C4-2B (cell line): ENCODE data around the gene GAB3.
A peak's percentile ranks its signal among the peaks of the same experiment; 100 is the strongest.

Source experiments
- H3K27ac ChIP-seq: fragments of 450-650 bp; 2 replicates; pipeline ENCODE4 v1.5.1; 2017
- CTCF ChIP-seq: fragments of 450-650 bp; conservative IDR thresholded peaks from 2 replicates; pipeline ENCODE4 v1.5.1; 2017; ENCODE audit warnings: mild to moderate bottlenecking
- ZFX ChIP-seq: fragments of 450-650 bp; IDR thresholded peaks from 2 replicates; pipeline ENCODE4 v1.6.1; 2017

The GAB3 gene

GRCh38 chrX:154750301-154751202, at the start of gene GAB3:
Gene GAB3 (minus strand): TSS chrX:154751077. CDS start chrX:154751025, 52 bp downstream.
- H3K27ac ChIP-seq: no peak within 1 kb of the TSS
- TF ChIP-seq ZFX (no peak), CTCF (no peak)

DNA sequence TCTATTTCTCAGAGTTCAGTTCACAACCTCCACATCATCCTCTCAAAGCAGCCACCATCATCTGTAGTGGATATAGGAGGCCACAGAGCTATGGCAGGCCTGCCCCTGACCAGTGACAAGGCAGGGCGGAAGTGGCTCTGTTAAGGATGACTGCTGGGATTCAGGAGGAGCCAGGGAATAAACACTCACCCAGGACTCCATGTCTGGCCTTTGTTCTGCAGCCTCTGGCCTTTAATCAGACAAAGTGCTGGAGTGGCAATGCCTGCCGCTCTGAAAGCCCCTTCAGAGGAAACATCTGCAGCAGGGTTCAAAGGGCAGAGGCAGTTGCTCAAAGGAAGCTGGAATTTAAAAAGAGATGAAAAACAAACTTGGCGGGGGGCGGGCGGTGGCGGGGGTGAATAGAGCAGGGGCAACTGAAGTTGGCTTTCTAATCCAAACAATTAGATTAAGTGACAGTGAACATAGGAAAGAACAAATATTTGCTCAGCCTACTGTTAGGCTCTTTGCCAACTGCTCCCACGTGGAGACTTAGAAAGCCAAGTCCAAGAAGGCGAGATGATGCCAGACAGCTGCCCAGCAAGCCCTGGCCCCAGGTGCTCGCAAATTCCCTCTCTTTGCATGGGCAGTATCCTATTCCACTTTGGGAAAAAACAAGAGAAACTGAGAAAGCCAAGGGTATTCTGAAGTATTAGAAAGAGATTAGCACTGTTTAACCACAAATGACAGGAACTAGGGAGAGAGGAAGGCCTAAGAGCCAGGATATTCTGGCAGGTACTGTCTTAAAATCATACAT, 48.9 kb upstream of the GAB3 start:
- TF ChIP-seq ZFX: no peak
- no peak for TF ChIP-seq CTCF
- H3K27ac ChIP-seq: peak overlapping the region; percentile 50

DNA sequence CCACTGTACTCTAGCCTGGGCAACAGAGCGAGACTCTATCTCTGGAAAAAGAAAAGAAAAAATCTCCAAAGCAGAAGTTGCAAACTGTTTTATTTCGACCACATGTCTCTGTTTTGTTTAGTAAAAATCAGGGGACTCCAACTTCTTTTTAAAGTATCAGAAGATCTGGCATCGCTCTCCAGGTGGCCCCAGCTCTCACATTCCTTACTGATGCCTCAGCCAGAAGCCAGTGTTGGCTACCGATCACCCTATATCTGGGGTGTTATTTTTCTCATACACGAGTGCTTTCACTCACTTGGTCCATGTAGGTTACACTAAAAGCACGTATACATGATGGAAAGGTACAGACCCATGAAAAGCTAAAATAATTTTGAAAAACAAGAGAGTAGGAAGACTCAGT, 46.1 kb upstream of the GAB3 start:
- TF ChIP-seq CTCF (no peak), ZFX (no peak)
- H3K27ac ChIP-seq: no peak overlapping the region

DNA sequence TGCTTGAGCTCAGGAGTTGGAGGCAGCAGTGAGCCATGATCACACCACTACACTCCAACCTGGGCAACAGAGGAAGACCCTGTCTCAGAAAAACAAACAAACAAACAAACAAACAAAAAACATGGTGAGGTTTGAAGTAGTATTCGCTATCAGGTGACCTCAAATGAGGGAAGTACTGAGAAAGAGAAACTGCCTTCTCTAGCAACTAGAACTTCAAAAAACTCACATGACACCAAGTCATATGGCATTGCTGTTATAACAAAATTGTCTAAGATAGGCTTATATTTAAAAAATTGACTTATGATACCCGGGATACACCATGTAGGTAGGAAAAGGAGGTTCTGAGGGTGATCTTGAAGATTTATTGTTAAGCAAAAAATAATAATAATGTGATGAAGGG, 44.1 kb upstream of the GAB3 start:
- no peak for TF ChIP-seq ZFX
- TF ChIP-seq CTCF: no peak
- no peak overlapping the region for H3K27ac ChIP-seq

GRCh38 chrX:154793084-154793795, 42.4 kb upstream of the GAB3 start:
- no peak overlapping the region for H3K27ac ChIP-seq
- TF ChIP-seq CTCF (no peak), ZFX (no peak)

GRCh38 chrX:154791939-154792338, 41.1 kb upstream of the GAB3 start:
- TF ChIP-seq ZFX: no peak
- no peak for TF ChIP-seq CTCF
- no peak overlapping the region for H3K27ac ChIP-seq
